Peyer's patch (tissue), 4 donors: ENCODE measurements around the gene PLA2G2D.

Experiments
- CTCF ChIP-seq, 6 experiments: fragments of 450-650 bp in 4 of 6; fragments of 200-600 bp in 2 of 6; sonication (generic) in 1 of 6; IDR thresholded peaks; one replicate each; pipeline ENCODE4 v1.5.1; 2017 to 2019; ENCODE audit warnings: antibody characterized with exemption in 6 of 6, mild to moderate bottlenecking in 3 of 6, moderate library complexity in 1 of 6
- POLR2A ChIP-seq, 2 donors: fragments of 450-650 bp; IDR thresholded peaks; one replicate each; pipeline ENCODE4 v1.5.1; 2017; ENCODE audit warnings: antibody characterized with exemption in 2 of 2, mild to moderate bottlenecking in 2 of 2, moderate library complexity in 2 of 2

- TF ChIP-seq CTCF (IDR thresholded peaks at IDR 0.05) (no peak), POLR2A (IDR thresholded peaks at IDR 0.05) (no peak)
Measured at GRCh38 chr1:20095564-20096434, 23.5 kb downstream of the PLA2G2D start.
